ENCODE measurements around the gene RNU7-1. TPM values are rescaled to one million over a fixed set of nuclear protein-coding genes. Genes with fewer than 3 reads are reported as not detected.

RNU7-1 gene
- total and polyA plus RNA-seq, 2 donors (not counting 1 experiment from before 2014, with no cell fraction given) = not detected

DNA sequence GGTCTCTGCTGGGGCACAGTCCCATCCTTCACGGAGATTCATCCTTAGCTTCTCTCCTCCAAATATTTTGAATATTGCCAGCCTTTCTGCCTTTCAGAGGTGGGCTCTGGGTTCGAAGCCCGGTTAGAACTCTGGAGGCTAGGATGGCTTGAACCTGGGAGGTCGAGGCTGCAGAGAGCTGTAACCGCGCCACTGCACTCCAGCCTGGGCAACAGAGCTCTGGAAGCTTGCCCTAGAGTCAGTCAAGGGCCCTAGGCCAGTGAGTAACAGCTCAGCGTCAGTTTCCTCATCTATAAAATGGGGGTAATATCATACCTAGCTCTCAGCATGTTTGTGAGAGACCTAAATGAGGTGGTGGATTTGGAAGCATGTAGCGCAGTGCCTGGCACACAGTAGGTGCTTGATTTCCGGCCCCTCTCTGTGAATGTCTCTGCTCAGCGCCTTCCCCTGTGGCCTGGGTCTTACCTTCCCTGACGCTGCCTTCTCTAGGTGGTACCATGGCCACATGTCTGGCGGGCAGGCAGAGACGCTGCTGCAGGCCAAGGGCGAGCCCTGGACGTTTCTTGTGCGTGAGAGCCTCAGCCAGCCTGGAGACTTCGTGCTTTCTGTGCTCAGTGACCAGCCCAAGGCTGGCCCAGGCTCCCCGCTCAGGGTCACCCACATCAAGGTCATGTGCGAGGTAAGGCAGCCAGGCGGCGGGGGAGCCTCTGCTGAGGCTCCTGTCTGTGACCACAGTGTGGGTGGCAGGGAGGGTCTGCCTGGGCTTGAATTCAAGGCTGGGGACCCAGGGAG lies 10.9 kb downstream of the RNU7-1 start:
- Histone ChIP-seq H2AFZ (ENCODE audit: insufficient read depth, low read depth, low read length, poor library complexity, severe bottlenecking) (no peak overlapping the region), H3K4me1 (ENCODE audit: control insufficient read depth in 2 of 2, insufficient read depth in 2 of 2, low read length in 2 of 2) (peaks cover 71 to 76% of the 10 kb centered on the region in 2 donors), H3K4me3 (ENCODE audit: control extremely low read depth in 1 of 5, extremely low read depth in 1 of 5, insufficient read depth in 1 of 5, low read depth in 2 of 5, low read length in 4 of 5) (peak overlapping the region; percentile 88 to 98 (median 92)), H3K27me3 (replicated peaks in 1 of 4; ENCODE audit: control extremely low read depth in 1 of 4, control insufficient read depth in 3 of 4, insufficient read depth in 4 of 4, low read length in 3 of 4) (no peaks in the 10 kb centered on the region), H3K36me3 (replicated peaks in 1 of 2; ENCODE audit: control extremely low read depth in 1 of 2, control insufficient read depth in 1 of 2, extremely low read depth in 1 of 2, insufficient read depth in 2 of 2, low read length in 1 of 2) (peaks cover 0 to 77% of the 10 kb centered on the region in 2 experiments), H4K20me1 (ENCODE audit: control insufficient read depth, insufficient read depth, low read length, poor library complexity, severe bottlenecking) (peaks cover 62% of the 10 kb centered on the region), H3K79me2 (ENCODE audit: control insufficient read depth, insufficient read depth, low read length) (peaks cover 95% of the 10 kb centered on the region), H3K4me2 (replicated peaks; ENCODE audit: low read depth, low read length, poor library complexity, severe bottlenecking) (peak overlapping the region; percentile 92), H3K9ac (ENCODE audit: low read length) (peak overlapping the region; percentile 95), H3K9me3 (ENCODE audit: control extremely low read depth in 1 of 3, control insufficient read depth in 2 of 3, insufficient read depth in 1 of 3, low read length in 2 of 3) (no peaks in the 10 kb centered on the region), H3K27ac (ENCODE audit: low read length in 2 of 2) (peak overlapping the region; percentile 84 to 99)
- peak overlapping the region; percentile 98 for H3K27ac Mint-ChIP-seq
- POLR2A ChIA-PET = interaction anchor here (1.5 to 18.2 kb wide), 2 partner anchors 10 kb away, joined by 3 to 662 read pairs; partner anchors contain the start of genes C12orf57, PTPN6 and RNU7-1
- peaks cover 89% of the 10 kb centered on the region for H3K4me1 Mint-ChIP-seq
- TF ChIP-seq, protein P1, sequence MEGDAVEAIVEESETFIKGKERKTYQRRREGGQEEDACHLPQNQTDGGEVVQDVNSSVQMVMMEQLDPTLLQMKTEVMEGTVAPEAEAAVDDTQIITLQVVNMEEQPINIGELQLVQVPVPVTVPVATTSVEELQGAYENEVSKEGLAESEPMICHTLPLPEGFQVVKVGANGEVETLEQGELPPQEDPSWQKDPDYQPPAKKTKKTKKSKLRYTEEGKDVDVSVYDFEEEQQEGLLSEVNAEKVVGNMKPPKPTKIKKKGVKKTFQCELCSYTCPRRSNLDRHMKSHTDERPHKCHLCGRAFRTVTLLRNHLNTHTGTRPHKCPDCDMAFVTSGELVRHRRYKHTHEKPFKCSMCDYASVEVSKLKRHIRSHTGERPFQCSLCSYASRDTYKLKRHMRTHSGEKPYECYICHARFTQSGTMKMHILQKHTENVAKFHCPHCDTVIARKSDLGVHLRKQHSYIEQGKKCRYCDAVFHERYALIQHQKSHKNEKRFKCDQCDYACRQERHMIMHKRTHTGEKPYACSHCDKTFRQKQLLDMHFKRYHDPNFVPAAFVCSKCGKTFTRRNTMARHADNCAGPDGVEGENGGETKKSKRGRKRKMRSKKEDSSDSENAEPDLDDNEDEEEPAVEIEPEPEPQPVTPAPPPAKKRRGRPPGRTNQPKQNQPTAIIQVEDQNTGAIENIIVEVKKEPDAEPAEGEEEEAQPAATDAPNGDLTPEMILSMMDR (IDR thresholded peaks at IDR 0.05) = no peak
- TF ChIP-seq EZH2 (IDR thresholded peaks at IDR 0.05; ENCODE audit: borderline replicate concordance, insufficient read depth, low read depth, low read length, poor library complexity, severe bottlenecking) = no peak
- CTCF ChIA-PET = interaction anchor here (3.5 to 13.5 kb wide), 2 partner anchors 9 to 10 kb away, joined by 17 to 944 read pairs; partner anchors contain the start of genes C12orf57, PTPN6 and RNU7-1
- no peaks in the 10 kb centered on the region for H3K9me3 Mint-ChIP-seq (ENCODE audit: insufficient read depth)
- peak overlapping the region; percentile 98 for H3K4me3 Mint-ChIP-seq
- WGBS (ENCODE audit: insufficient coverage) = 76% methylated on average over 16 of the region's 21 CpGs
- intact Hi-C loops (cut with micrococcal nuclease) = loop anchor here (1.0 kb wide), 1 partner anchor 8 kb away; no protein-coding TSS in a partner anchor
- DNase-seq (no peak), ATAC-seq (ENCODE audit: low read depth) (no peak)
- H3K27me3 Mint-ChIP-seq = no peaks in the 10 kb centered on the region

Measured in B cell (primary cell).